ENCODE data around the gene HIVEP2.

DNA sequence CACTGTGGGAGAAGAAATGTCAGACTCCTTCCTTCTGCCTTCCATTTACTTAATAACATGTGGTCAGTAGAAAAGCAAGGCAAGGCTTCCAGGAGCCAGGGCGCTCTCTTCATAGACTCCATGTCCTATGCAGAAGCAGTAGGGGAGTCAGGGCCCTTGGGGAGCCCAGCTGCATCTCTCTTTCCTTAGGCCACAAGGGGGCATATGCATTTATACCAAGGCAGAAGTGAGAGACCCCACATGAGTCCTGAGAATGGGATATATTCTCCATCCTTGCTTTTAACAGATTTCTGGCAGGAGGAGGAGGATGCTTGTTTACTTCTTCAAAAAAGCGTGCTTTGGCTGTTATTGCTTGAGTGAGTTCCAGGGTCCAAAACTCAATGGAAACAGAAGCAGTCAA lies 198.5 kb downstream of the HIVEP2 start:
- TF ChIP-seq CTCF (IDR thresholded peaks at IDR 0.05) = no peak
- no peak for TF ChIP-seq POLR2A (IDR thresholded peaks at IDR 0.05)
